Ishikawa (cell line): ENCODE measurements around the gene CCSER2.

ENCODE experiments used
- CEBPB ChIP-seq: IDR thresholded peaks from 2 replicates; pipeline ENCODE4 v1.6.1; 2012
- EP300 ChIP-seq: IDR thresholded peaks from 2 replicates; pipeline ENCODE4 v1.6.1; 2012; ENCODE audit warnings: borderline replicate concordance
- RAD21 ChIP-seq: IDR thresholded peaks from 2 replicates; pipeline ENCODE4 v1.6.1; 2012; ENCODE audit warnings: low read depth
- YY1 ChIP-seq: IDR thresholded peaks from 2 replicates; pipeline ENCODE4 v1.6.1; 2012; ENCODE audit warnings: low read depth

DNA sequence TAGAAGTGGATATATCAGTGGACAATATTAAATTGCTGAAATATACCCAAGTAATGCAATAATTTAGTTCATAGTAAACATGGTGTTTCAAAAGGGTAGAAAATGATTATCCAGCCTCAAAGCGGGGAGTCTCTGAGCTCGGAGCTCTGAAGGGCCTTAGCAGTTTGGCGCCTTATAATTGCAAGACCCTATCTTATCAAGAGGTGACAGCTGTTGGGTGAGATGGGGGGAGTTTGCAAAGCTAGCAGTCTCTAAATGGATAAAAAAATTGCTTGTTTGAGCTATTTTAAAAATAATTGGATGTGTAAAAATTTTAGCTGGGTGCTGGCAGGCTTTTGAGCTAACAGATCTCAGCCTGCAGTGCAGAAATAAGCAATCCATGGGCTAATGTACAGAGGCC lies 219.2 kb downstream of the CCSER2 start:
- TF ChIP-seq CEBPB (no peak), EP300 (no peak), YY1 (no peak), RAD21 (no peak)
